ENCODE measurements around the gene SYT1. TPM values are rescaled to one million over a fixed set of nuclear protein-coding genes. Genes with fewer than 3 reads are reported as not detected.

Gene SYT1
- total RNA-seq, 1 donor from 2014 or later = 33.2 TPM

GRCh38 chr12:78931466-78931990 lies 67.0 kb downstream of the SYT1 start:
- Histone ChIP-seq H3K4me1 (ENCODE audit: insufficient read depth, low read length) (peaks cover 5% of the 10 kb centered on the region), H3K4me2 (ENCODE audit: low read length) (no peak overlapping the region), H3K9me3 (ENCODE audit: insufficient read depth, low read depth, low read length) (no peaks in the 10 kb centered on the region), H3K79me2 (ENCODE audit: insufficient read depth, low read length) (no peaks in the 10 kb centered on the region), H3K27me3 (ENCODE audit: insufficient read depth, low read length) (no peaks in the 10 kb centered on the region), H2AFZ (ENCODE audit: low read depth, low read length) (no peak overlapping the region), H4K20me1 (ENCODE audit: insufficient read depth, low read length) (no peaks in the 10 kb centered on the region), H3K27ac (ENCODE audit: low read depth, low read length) (no peak overlapping the region), H3K36me3 (ENCODE audit: insufficient read depth, low read length) (no peaks in the 10 kb centered on the region), H3K9ac (ENCODE audit: low read length) (no peak overlapping the region), H3K4me3 (ENCODE audit: insufficient read depth, low read depth, low read length) (no peak overlapping the region)
- Mint-ChIP-seq H3K4me3 (ENCODE audit: unreplicated experiment) (no peak overlapping the region), H3K9me3 (ENCODE audit: unreplicated experiment) (no peaks in the 10 kb centered on the region), H3K27me3 (ENCODE audit: low read depth, unreplicated experiment) (no peaks in the 10 kb centered on the region), H3K36me3 (ENCODE audit: low read depth, unreplicated experiment) (no peaks in the 10 kb centered on the region), H3K27ac (ENCODE audit: unreplicated experiment) (no peak overlapping the region), H3K4me1 (ENCODE audit: low read depth, unreplicated experiment) (peaks cover 5% of the 10 kb centered on the region)
- no peak for DNase-seq (ENCODE audit: low read depth)
- TF ChIP-seq EZH2 (IDR thresholded peaks at IDR 0.05; ENCODE audit: insufficient read depth, low read length) (no peak), CTCF (IDR thresholded peaks at IDR 0.05; ENCODE audit: insufficient read depth, low read depth, low read length) (no peak)
- FAIRE-seq = no peak

DNA sequence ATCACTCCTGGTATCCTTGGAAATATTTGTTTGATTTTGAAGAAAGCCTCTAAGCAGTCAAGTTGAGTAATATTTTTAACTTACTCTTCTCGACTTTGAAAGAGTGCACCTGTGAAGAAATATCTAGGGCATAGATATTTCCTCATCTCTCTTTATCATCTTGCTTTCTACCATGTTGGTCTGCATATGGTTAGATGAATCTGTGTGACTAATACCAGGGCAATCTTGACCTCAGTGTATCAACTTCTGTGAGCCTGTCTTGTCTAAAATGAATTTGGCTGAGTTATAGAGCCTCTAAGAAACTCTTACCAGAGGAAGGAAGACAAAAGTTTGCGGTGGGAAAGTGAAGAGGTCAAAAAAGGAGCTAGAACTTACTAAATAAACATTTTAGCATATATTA lies 68.4 kb downstream of the SYT1 start:
- Histone ChIP-seq H3K27me3 (ENCODE audit: insufficient read depth, low read length) (no peaks in the 10 kb centered on the region), H3K9ac (ENCODE audit: low read length) (no peak overlapping the region), H3K9me3 (ENCODE audit: insufficient read depth, low read depth, low read length) (no peaks in the 10 kb centered on the region), H3K27ac (ENCODE audit: low read depth, low read length) (no peak overlapping the region), H2AFZ (ENCODE audit: low read depth, low read length) (no peak overlapping the region), H3K4me1 (ENCODE audit: insufficient read depth, low read length) (peaks cover 5% of the 10 kb centered on the region), H3K4me2 (ENCODE audit: low read length) (no peak overlapping the region), H3K36me3 (ENCODE audit: insufficient read depth, low read length) (no peaks in the 10 kb centered on the region), H4K20me1 (ENCODE audit: insufficient read depth, low read length) (no peaks in the 10 kb centered on the region), H3K79me2 (ENCODE audit: insufficient read depth, low read length) (no peaks in the 10 kb centered on the region), H3K4me3 (ENCODE audit: insufficient read depth, low read depth, low read length) (no peak overlapping the region)
- no peaks in the 10 kb centered on the region for H3K27me3 Mint-ChIP-seq (ENCODE audit: low read depth, unreplicated experiment)
- H3K36me3 Mint-ChIP-seq (ENCODE audit: low read depth, unreplicated experiment) = peaks cover under 1% of the 10 kb centered on the region
- H3K4me3 Mint-ChIP-seq (ENCODE audit: unreplicated experiment) = no peak overlapping the region
- TF ChIP-seq CTCF (IDR thresholded peaks at IDR 0.05; ENCODE audit: insufficient read depth, low read depth, low read length) = no peak
- no peak for TF ChIP-seq EZH2 (IDR thresholded peaks at IDR 0.05; ENCODE audit: insufficient read depth, low read length)
- H3K4me1 Mint-ChIP-seq (ENCODE audit: low read depth, unreplicated experiment) = peaks cover 5% of the 10 kb centered on the region
- no peak overlapping the region for H3K27ac Mint-ChIP-seq (ENCODE audit: unreplicated experiment)
- FAIRE-seq (no peak), DNase-seq (ENCODE audit: low read depth) (peak; percentile 40)
- H3K9me3 Mint-ChIP-seq (ENCODE audit: unreplicated experiment) = no peaks in the 10 kb centered on the region

DNA sequence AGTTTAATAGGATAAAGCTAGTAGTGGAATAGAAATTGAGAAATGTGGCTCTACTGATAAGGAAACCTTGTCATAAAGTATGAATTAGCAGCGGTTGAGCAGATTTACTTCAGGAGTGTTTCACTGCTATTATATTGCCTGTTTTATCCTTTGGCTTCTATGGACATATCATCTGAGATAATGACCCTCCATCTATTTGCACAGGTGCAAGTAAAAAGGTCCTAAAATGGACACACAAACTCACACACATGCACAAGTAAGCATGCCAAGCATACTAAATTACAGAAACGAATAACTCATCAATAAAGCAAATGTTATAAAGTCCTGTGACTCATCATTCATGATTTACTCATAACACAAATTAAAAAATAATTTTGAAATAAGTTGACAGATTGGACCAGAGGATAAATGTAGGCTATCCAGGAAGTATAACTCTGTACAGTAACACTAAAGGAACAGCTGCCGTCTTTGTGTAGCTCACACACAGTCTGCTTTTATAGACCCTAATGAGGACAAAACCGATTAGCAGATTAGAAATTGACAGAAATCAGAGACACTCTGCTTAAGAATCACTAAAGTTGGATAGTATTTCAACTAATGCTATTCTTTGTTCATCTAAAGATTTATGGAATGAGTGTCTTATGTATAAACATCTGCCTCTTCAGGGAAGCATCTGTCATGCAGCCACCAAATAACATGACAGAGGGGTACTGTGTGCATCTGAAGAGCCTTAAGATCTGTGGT lies 73.9 kb downstream of the SYT1 start:
- no peaks in the 10 kb centered on the region for H3K79me2 ChIP-seq (ENCODE audit: insufficient read depth, low read length)
- H2AFZ ChIP-seq (ENCODE audit: low read depth, low read length) = no peak overlapping the region
- no peak for DNase-seq (ENCODE audit: low read depth)
- Mint-ChIP-seq H3K4me3 (ENCODE audit: unreplicated experiment) (no peak overlapping the region), H3K27ac (ENCODE audit: unreplicated experiment) (no peak overlapping the region), H3K27me3 (ENCODE audit: low read depth, unreplicated experiment) (no peaks in the 10 kb centered on the region), H3K36me3 (ENCODE audit: low read depth, unreplicated experiment) (peaks cover 16% of the 10 kb centered on the region), H3K4me1 (ENCODE audit: low read depth, unreplicated experiment) (no peaks in the 10 kb centered on the region), H3K9me3 (ENCODE audit: unreplicated experiment) (peaks cover 6% of the 10 kb centered on the region)
- no peaks in the 10 kb centered on the region for H3K4me1 ChIP-seq (ENCODE audit: insufficient read depth, low read length)
- H3K36me3 ChIP-seq (ENCODE audit: insufficient read depth, low read length) = no peaks in the 10 kb centered on the region
- H3K27ac ChIP-seq (ENCODE audit: low read depth, low read length) = no peak overlapping the region
- H3K4me2 ChIP-seq (ENCODE audit: low read length) = no peak overlapping the region
- H3K9me3 ChIP-seq (ENCODE audit: insufficient read depth, low read depth, low read length) = no peaks in the 10 kb centered on the region
- no peak overlapping the region for H3K4me3 ChIP-seq (ENCODE audit: insufficient read depth, low read depth, low read length)
- H3K27me3 ChIP-seq (ENCODE audit: insufficient read depth, low read length) = no peaks in the 10 kb centered on the region
- no peak overlapping the region for H3K9ac ChIP-seq (ENCODE audit: low read length)
- H4K20me1 ChIP-seq (ENCODE audit: insufficient read depth, low read length) = no peaks in the 10 kb centered on the region
- no peak for FAIRE-seq
- TF ChIP-seq CTCF (IDR thresholded peaks at IDR 0.05; ENCODE audit: insufficient read depth, low read depth, low read length) (no peak), EZH2 (IDR thresholded peaks at IDR 0.05; ENCODE audit: insufficient read depth, low read length) (no peak)

All from astrocyte (in vitro differentiated cells and primary cell).